Endothelial cell of umbilical vein (primary cell): Measurements from ENCODE around the gene SLC25A29. TPM values are rescaled to one million over a fixed set of nuclear protein-coding genes. Genes with fewer than 3 reads are reported as not detected.

Source experiments
- BruUV-seq: library from RNA; stranded (reverse); fragments of 400-500 nt; replicated peaks from 2 replicates; lab custom pipeline; 2021; lab: Mats Ljungman, UMichigan
- CTCF ChIA-PET: fragments of 300-600, 350-600 bp; sonication (Branson Sonifier 250); formaldehyde crosslinking; loops from one replicate; lab custom pipeline; 2021; ENCODE audit warnings: antibody characterized with exemption, inconsistent platforms; lab: Charles Lee
- POLR2A ChIA-PET: fragments of 300-600, 350-600 bp; sonication (Branson Sonifier 250); formaldehyde crosslinking; loops from one replicate; lab custom pipeline; 2021; ENCODE audit warnings: antibody characterized with exemption, inconsistent platforms; lab: Charles Lee
- DNase-seq: peaks from one replicate; pipeline ENCODE4 v3.0.0-alpha.2; 2011; ENCODE audit warnings: low read depth, low spot score
- FAIRE-seq: peaks from 2 replicates; lab custom pipeline; 2011; peaks lifted over from hg19 to GRCh38; lab: Jason Lieb, UNC
- H2AFZ ChIP-seq: 2 replicates; pipeline ENCODE4 v1.6.0; 2012; ENCODE audit warnings: low read depth, low read length, control low read depth, inconsistent platforms
- H3K27ac ChIP-seq: 2 replicates; pipeline ENCODE4 v1.5.1; 2011; ENCODE audit warnings: low read depth, mild to moderate bottlenecking, control low read depth, low read length, moderate library complexity; ENCODE audit not compliant: insufficient read depth
- H3K27me3 ChIP-seq, 2 experiments: 2 replicates each; pipeline versions ENCODE4 v1.6.0 to v1.6.1; 2011; ENCODE audit warnings: low read length in 2 of 2, mixed read lengths in 1 of 2; ENCODE audit not compliant: control insufficient read depth in 2 of 2, insufficient read depth in 2 of 2
- H3K36me3 ChIP-seq, 2 experiments: 2 replicates in 1 of 2; 3 replicates in 1 of 2; pipeline ENCODE4 v1.5.1; 2011; ENCODE audit warnings: low read length in 2 of 2, mild to moderate bottlenecking in 1 of 2, moderate library complexity in 1 of 2; ENCODE audit not compliant: control insufficient read depth in 2 of 2, insufficient read depth in 2 of 2; ENCODE audit errors: extremely low read depth in 1 of 2
- H3K4me1 ChIP-seq: 3 replicates; pipeline ENCODE4 v1.5.1; 2011; ENCODE audit warnings: mild to moderate bottlenecking, low read length; ENCODE audit not compliant: control insufficient read depth, insufficient read depth; ENCODE audit errors: extremely low read depth
- H3K4me2 ChIP-seq: 2 replicates; pipeline ENCODE4 v1.6.1; 2011; ENCODE audit warnings: low read length, control low read depth, mixed read lengths; ENCODE audit not compliant: insufficient read depth
- H3K4me3 ChIP-seq, 3 experiments: fragments of 200-600 bp in 1 of 3; sonication (generic), shearing (Covaris generic) in 1 of 3; replicated peaks in 1 of 3; 2 replicates each; pipeline ENCODE4 v1.5.1; 2011 to 2016; ENCODE audit warnings: control low read depth in 3 of 3, low read length in 3 of 3, mild to moderate bottlenecking in 2 of 3, inconsistent platforms in 1 of 3, low read depth in 1 of 3, moderate library complexity in 1 of 3; ENCODE audit not compliant: insufficient read depth in 1 of 3
- H3K79me2 ChIP-seq: 2 replicates; pipeline ENCODE4 v1.6.0; 2012; ENCODE audit warnings: low read length, inconsistent platforms; ENCODE audit not compliant: control insufficient read depth, insufficient read depth
- H3K9ac ChIP-seq: replicated peaks from 2 replicates; pipeline ENCODE3; 2011; ENCODE audit warnings: low read length, control low read depth; ENCODE audit not compliant: insufficient read depth; ENCODE audit errors: extremely low read depth
- H3K9me1 ChIP-seq: replicated peaks from 3 replicates; pipeline ENCODE4 v1.6.0; 2011; ENCODE audit warnings: mild to moderate bottlenecking, low read length; ENCODE audit not compliant: control insufficient read depth, insufficient read depth; ENCODE audit errors: extremely low read depth
- H3K9me3 ChIP-seq: replicated peaks from 2 replicates; pipeline ENCODE4 v1.5.1; 2012; ENCODE audit warnings: low read length, inconsistent platforms; ENCODE audit not compliant: control insufficient read depth, insufficient read depth
- H4K20me1 ChIP-seq: replicated peaks from 2 replicates; pipeline ENCODE3; 2011; ENCODE audit warnings: mild to moderate bottlenecking, low read length; ENCODE audit not compliant: control insufficient read depth, insufficient read depth; ENCODE audit errors: extremely low read depth
- EZH2 ChIP-seq: IDR thresholded peaks from 2 replicates; pipeline ENCODE4 v1.6.1; 2012; ENCODE audit warnings: borderline replicate concordance, low read depth, mild to moderate bottlenecking, moderate library complexity, low read length, inconsistent platforms; ENCODE audit not compliant: severe bottlenecking
- FOS ChIP-seq: IDR thresholded peaks from 2 replicates; pipeline ENCODE4 v1.6.1; 2011; ENCODE audit warnings: mild to moderate bottlenecking, low read length, moderate library complexity, borderline replicate concordance; ENCODE audit not compliant: insufficient read depth
- GATA2 ChIP-seq: IDR thresholded peaks from 2 replicates; pipeline ENCODE4 v1.7.0; 2011; ENCODE audit warnings: low read depth, mild to moderate bottlenecking, moderate library complexity, mixed read lengths, low read length; ENCODE audit not compliant: insufficient read length, insufficient read depth
- JUN ChIP-seq: IDR thresholded peaks from 2 replicates; pipeline ENCODE4 v1.6.1; 2011; ENCODE audit warnings: borderline replicate concordance, low read depth; ENCODE audit not compliant: insufficient read length, insufficient read depth
- MYC ChIP-seq: IDR thresholded peaks from one replicate; pipeline ENCODE4 v1.6.1; 2011; ENCODE audit warnings: mild to moderate bottlenecking, low read depth, low read length
- POLR2A ChIP-seq: IDR thresholded peaks from 2 replicates; pipeline ENCODE4 v1.6.1; 2012; ENCODE audit warnings: low read depth, mild to moderate bottlenecking, control low read depth, low read length
- dilution Hi-C: fragments of 300-500 bp; cut with MboI; formaldehyde crosslinking; loops from one replicate; pipeline ENCODE4 v1.15.0; 2019; ENCODE audit warnings: low sequenced_read_pairs; ENCODE audit not compliant: extremely low pct_ligation_motif_present
- intact Hi-C: fragments of 100-400 bp; cut with micrococcal nuclease; formaldehyde crosslinking; loops from one replicate; pipeline ENCODE4 v1.10.0; 2022
- polyA plus RNA-seq, 4 experiments: library from polyadenylated mRNA; depleted of rRNA in 3 of 4; stranded (reverse) in 3 of 4; unstranded in 1 of 4; fragments of >200 nt; gene quantifications; 2 replicates each; pipeline versions ENCODE4 v1.2.1 to v1.2.3, GENCODE V29; 2011 to 2012; ENCODE audit warnings: missing spikeins in 1 of 4
- total RNA-seq: library from RNA; stranded (reverse); gene quantifications from 2 replicates; pipeline ENCODE4 v1.2.3, GENCODE V29; 2021
- TF ChIP-seq, protein P1 (sequence below), 2 donors: IDR thresholded peaks; 1 replicate in 1 of 2; 2 replicates in 1 of 2; pipeline ENCODE4 v1.5.1; 2011; ENCODE audit warnings: low read length in 2 of 2, mild to moderate bottlenecking in 2 of 2, moderate library complexity in 2 of 2, control low read depth in 1 of 2, inconsistent platforms in 1 of 2, low read depth in 1 of 2; ENCODE audit not compliant: insufficient read depth in 1 of 2; ENCODE audit errors: extremely low read depth in 1 of 2
- TF ChIP-seq, protein P2 (sequence below): IDR thresholded peaks from 2 replicates; pipeline ENCODE4 v1.6.1; 2011; ENCODE audit not compliant: insufficient read depth, insufficient read length

Gene SLC25A29
- total and polyA plus RNA-seq, 2 donors (not counting 3 experiments of a cell fraction or from before 2014, with no cell fraction given): 132 to 154 TPM

DNA sequence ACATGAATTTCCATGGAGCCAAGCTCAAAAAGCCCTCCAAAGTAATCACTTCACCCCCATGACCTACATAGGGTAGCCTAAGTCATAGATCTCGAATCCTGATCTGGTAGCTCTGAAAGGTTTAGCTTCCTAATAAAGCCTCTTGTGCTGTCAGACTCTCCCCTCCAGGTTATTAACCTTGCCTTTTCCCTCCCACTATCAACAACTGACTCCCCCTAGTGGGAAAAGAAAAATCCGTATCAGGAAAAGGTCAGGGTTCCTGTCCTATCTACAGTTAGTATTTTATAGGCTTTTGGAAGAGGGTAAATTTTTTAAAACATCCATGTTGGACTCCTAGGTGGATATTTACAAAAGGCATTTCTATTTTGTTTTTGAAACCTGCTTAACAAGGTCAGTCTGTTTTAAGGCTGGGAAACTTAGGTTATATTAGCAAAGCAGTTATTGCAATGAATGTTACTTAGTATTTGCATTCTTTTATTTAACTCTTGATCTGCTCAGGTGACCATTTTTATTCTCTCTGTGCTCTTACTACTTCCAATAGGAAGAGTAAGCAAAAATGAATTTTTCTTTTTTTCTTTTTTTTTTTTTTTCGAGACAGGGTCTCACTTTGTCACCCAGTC is 59.3 kb downstream of the SLC25A29 start:
- no peak overlapping the region for H2AFZ ChIP-seq
- peaks cover 26% of the 10 kb centered on the region for H4K20me1 ChIP-seq
- H3K4me1 ChIP-seq: peaks cover 3% of the 10 kb centered on the region
- H3K36me3 ChIP-seq: no peaks in the 10 kb centered on the region
- H3K4me2 ChIP-seq: no peak overlapping the region
- ChIA-PET POLR2A (no interaction called here), CTCF (interaction anchor here (0.6 to 2.0 kb wide), 16 partner anchors 10 to 1380 kb away, joined by 3 to 9 read pairs (median 3); no protein-coding TSS in a partner anchor)
- peaks cover 98% of the 10 kb centered on the region for H3K79me2 ChIP-seq
- no peaks in the 10 kb centered on the region for H3K9me3 ChIP-seq
- no peaks in the 10 kb centered on the region for H3K9me1 ChIP-seq
- H3K27me3 ChIP-seq: no peaks in the 10 kb centered on the region
- intact Hi-C loops (no loop called here), dilution Hi-C loops (no loop called here)
- DNase-seq: peak; percentile 67
- no peak for TF ChIP-seq POLR2A
- TF ChIP-seq, protein P1, sequence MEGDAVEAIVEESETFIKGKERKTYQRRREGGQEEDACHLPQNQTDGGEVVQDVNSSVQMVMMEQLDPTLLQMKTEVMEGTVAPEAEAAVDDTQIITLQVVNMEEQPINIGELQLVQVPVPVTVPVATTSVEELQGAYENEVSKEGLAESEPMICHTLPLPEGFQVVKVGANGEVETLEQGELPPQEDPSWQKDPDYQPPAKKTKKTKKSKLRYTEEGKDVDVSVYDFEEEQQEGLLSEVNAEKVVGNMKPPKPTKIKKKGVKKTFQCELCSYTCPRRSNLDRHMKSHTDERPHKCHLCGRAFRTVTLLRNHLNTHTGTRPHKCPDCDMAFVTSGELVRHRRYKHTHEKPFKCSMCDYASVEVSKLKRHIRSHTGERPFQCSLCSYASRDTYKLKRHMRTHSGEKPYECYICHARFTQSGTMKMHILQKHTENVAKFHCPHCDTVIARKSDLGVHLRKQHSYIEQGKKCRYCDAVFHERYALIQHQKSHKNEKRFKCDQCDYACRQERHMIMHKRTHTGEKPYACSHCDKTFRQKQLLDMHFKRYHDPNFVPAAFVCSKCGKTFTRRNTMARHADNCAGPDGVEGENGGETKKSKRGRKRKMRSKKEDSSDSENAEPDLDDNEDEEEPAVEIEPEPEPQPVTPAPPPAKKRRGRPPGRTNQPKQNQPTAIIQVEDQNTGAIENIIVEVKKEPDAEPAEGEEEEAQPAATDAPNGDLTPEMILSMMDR (IDR thresholded peaks at IDR 0.05; ENCODE audit: extremely low read depth in 1 of 2, insufficient read depth in 1 of 2, low read depth in 1 of 2, low read length in 2 of 2): peak; percentile 48 to 56
- peak; percentile 78 for FAIRE-seq
- BruUV-seq: no TSS peak
- no peak overlapping the region for H3K4me3 ChIP-seq
- H3K9ac ChIP-seq: no peak overlapping the region
- H3K27ac ChIP-seq: no peak overlapping the region

DNA sequence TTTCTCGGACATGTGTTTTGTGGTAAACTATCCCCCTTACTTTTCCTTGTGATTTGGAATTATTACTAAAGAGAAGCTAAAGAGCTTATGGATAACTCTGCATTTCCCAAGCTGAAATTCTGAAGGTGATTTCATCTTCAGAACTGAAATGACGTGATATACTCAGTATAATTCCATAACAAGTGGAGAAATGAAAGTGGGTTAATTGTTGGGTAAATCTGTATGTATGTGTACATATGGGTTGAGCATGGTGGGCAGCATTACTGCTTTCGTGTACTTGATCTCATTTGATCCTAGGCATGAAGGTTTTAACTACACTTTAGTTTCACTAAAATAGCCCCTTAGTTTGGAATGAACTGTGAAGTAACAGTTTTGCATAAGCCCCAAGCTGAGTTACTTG is 63.2 kb downstream of the SLC25A29 start:
- TF ChIP-seq JUN (no peak), GATA2 (no peak), EZH2 (no peak), FOS (no peak), MYC (no peak)
- TF ChIP-seq, protein P1 (IDR thresholded peaks at IDR 0.05; ENCODE audit: extremely low read depth in 1 of 2, insufficient read depth in 1 of 2, low read depth in 1 of 2, low read length in 2 of 2): no peak
- TF ChIP-seq, protein P2, sequence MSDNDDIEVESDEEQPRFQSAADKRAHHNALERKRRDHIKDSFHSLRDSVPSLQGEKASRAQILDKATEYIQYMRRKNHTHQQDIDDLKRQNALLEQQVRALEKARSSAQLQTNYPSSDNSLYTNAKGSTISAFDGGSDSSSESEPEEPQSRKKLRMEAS: no peak
- Histone ChIP-seq H3K79me2 (peaks cover 87% of the 10 kb centered on the region), H3K9ac (no peak overlapping the region), H3K27me3 (no peaks in the 10 kb centered on the region), H3K4me3 (no peak overlapping the region), H3K4me1 (peaks cover 13% of the 10 kb centered on the region), H3K4me2 (no peak overlapping the region), H3K36me3 (no peaks in the 10 kb centered on the region), H3K27ac (no peak overlapping the region), H4K20me1 (peaks cover 16% of the 10 kb centered on the region), H3K9me3 (no peaks in the 10 kb centered on the region), H3K9me1 (no peaks in the 10 kb centered on the region), H2AFZ (no peak overlapping the region)
- FAIRE-seq (peak; percentile 15), DNase-seq (no peak)
- dilution Hi-C loops: no loop called here
- POLR2A ChIA-PET: no interaction called here
- intact Hi-C loops: no loop called here
- CTCF ChIA-PET: no interaction called here
- TSS peak; percentile 2 for BruUV-seq
